AG09319 (cell line): Measurements from ENCODE around the gene TLE5.

Experiments
- DNase-seq: peaks from one replicate; pipeline ENCODE4 v3.0.0-alpha.2; 2010; ENCODE audit warnings: low read depth; ENCODE audit errors: extremely low read depth
- TF ChIP-seq, protein P1 (sequence below): IDR thresholded peaks from 2 replicates; pipeline ENCODE4 v1.5.1; 2011; ENCODE audit warnings: low read depth, mild to moderate bottlenecking, inconsistent platforms, low read length, moderate library complexity

TLE5 gene

DNA sequence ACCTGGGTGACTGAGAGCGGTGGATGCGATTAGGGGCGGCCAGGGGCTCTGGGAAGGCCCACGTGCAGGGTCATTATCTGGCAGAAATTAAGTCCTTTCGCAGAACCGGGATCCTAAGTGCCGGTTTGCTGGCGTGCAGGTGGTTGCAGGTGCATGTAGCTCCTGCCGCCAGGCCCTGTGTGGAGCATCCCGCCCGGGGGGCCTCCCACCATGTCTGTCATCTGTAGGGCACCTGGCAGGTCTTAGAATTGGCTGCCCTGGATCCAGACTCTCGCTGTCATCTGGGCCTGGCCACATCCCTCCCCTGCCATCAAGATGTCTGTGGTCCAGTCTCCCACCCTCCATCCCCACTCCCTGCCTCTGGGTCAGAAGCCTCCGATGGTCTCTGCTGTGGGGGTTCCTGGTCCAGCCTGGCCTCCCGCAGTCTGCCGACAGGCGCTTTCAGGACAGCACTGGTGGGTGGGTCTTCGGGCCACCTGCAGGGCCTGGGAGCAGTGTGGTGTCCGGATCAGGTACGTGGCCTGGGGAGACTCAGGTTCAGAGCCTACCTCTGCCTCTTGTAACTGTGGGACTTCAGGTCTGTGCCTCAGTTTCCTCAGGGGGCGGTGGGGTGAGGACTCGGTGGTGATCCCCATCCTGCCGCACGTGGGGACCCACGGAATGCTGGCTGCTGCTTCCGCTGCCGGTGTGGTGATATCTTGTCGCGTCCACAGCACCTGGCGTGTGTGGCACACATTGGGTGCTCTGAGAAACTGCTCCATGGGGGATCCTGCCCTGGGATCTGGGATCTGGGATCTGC, 37.3 kb upstream of the TLE5 start:
- no peak for DNase-seq
- TF ChIP-seq, protein P1, sequence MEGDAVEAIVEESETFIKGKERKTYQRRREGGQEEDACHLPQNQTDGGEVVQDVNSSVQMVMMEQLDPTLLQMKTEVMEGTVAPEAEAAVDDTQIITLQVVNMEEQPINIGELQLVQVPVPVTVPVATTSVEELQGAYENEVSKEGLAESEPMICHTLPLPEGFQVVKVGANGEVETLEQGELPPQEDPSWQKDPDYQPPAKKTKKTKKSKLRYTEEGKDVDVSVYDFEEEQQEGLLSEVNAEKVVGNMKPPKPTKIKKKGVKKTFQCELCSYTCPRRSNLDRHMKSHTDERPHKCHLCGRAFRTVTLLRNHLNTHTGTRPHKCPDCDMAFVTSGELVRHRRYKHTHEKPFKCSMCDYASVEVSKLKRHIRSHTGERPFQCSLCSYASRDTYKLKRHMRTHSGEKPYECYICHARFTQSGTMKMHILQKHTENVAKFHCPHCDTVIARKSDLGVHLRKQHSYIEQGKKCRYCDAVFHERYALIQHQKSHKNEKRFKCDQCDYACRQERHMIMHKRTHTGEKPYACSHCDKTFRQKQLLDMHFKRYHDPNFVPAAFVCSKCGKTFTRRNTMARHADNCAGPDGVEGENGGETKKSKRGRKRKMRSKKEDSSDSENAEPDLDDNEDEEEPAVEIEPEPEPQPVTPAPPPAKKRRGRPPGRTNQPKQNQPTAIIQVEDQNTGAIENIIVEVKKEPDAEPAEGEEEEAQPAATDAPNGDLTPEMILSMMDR: no peak

DNA sequence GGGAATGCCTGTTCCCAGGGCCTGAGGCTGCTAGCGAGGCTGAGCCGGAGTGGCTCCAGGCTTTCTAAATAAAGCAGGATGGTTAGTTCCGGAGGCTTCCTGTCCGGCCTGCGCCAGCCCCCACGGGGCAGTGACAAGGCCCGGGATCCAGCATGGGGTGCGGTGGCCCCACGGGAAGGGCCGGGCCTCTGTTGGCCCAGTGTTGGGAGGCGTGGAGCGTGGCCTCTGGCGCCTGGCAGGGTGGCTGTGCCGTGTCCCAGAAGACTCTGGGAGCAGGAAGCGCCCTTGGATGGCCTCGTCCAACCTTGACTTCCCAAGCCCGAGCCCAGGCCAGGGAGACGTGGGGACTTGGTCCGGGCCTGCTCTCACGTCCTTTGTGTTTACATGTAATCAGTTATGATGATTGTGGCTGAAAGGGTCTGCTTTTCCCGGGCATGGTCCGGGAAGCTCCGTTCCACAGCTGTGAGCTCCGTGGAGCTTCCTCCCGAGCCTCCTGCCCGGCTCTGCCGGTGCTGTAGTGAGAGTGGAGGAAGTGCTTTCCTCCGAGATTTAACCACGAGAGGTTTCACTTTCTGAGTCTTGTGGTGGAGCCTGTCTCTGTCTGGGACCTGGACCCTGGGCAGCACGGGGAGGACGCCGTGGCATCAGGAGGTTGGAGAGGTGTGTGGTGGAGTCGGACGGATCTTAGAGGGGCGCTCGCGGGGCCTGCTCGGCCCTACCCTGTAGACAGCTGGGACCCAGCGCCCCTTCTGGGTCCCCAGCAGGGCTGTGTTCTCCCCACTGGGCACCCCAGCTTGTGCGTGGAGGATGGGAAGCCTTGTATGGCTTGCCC, 36.4 kb upstream of the TLE5 start:
- TF ChIP-seq, protein P1: no peak
- no peak for DNase-seq

DNA sequence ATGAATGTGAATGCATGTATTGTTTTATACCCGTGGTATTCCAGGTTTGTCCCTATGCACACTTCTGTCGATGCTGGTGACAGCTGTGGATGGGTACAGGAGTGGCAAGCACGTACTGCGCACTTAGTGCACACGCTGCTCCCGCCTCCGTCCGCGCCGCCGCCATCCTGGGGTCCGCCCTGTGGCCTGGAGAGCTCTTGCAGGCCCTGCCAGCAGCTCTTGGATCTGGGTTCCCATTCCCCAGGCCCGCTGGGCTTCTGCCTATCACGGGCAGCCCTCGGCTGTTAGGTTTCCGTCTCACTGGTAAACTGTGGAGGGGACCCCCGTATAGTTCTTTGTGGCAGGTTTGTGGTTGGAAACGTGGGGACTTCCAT, 35.8 kb upstream of the TLE5 start:
- TF ChIP-seq, protein P1: no peak
- DNase-seq: no peak

DNA sequence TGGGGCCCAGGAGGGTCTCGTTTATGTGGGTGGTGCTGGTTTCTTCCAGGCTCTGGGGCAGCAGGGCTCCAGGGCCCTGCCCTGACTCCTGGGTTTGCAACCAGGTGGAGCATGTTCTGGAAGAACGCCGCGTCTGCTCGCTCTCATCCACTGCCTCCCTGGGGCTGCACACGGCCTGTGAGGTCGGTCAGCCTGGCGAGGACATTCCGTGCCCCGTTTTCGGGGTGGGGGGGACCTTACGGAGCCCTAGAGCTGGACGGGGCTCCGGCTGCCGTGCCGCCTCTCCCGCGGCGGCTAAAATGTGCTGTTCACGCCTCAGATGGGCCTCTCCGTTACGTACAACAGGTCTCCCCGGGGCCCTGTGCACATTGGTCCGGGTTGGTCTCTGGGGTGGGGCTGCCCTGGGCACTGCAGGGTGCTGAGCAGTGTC, 35.2 kb upstream of the TLE5 start:
- TF ChIP-seq, protein P1: no peak

DNA sequence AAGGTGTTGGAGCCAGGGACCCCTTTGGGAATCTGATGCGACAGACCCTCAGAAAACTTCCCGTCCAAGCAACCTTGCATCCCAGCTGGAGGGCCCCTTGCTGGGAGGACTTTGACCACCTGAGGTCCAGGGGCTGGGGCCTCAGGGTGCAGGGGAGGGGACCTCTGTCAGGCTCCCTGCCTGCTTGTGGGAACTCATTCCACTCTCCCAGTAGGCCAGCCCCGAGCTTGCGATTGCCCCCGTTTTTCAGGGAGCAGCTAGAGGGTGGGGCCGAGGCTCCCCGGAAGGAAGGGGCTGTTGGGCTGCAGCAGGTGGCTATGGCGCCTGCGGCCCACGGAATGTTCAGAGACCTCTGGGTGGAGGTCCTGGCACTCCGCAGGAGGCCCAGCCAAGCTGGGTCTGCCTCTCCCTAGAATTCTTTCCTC, 34.6 kb upstream of the TLE5 start:
- TF ChIP-seq, protein P1: no peak
- DNase-seq: no peak

More for the DNA sequence above, 35.2 kb upstream of the TLE5 start:
- no peak for DNase-seq

DNA sequence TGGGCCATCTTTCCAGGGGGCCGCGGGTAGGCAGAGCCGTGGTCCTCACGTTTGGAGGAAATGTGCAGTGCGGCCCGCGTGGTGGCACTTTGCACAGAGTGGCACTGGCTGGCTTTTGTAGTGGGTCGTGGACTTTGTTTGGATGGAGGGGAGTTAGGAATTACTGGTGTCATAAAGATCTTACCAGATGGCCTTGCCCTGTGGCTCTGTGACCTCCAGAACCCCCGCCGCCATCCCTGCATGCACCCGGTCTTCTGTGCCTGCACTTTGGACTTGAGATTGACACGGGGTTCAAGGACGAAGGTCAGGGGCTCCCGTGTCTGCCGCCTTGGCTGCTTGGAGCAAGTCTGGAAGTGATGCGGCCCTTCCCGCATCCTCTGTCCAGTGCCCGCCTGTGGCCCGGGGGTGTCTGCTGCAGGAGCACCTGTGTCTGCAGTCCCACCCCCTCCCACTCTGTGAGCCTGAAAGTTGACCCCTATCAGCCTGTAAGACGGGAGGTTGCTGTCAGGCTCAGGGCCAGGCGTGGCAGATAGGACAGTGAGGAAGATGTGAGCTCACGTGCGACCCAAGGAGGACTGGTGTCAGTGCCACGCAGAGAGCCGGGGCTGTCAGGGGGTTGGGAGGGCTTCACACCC, 34.1 kb upstream of the TLE5 start:
- no peak for DNase-seq
- TF ChIP-seq, protein P1: no peak
